Neural cell (in vitro differentiated cells): ENCODE data around the gene OR52E4.

Source experiments
- EP300 ChIP-seq: fragments of 450-650 bp; conservative IDR thresholded peaks from 2 replicates; pipeline ENCODE4 v1.6.1; 2014; ENCODE audit warnings: antibody characterized with exemption, mild to moderate bottlenecking, moderate library complexity; ENCODE audit not compliant: poor library complexity, severe bottlenecking
- EZH2 ChIP-seq: fragments of 200-600, 300-800 bp; shearing (Covaris generic), sonication (generic); IDR thresholded peaks from 2 replicates; pipeline ENCODE4 v1.6.1; 2014; ENCODE audit warnings: antibody characterized with exemption, low read length, borderline replicate concordance, mild to moderate bottlenecking; ENCODE audit not compliant: insufficient read depth, poor library complexity, severe bottlenecking
- POLR2AphosphoS5 ChIP-seq: IDR thresholded peaks from 2 replicates; pipeline ENCODE4 v1.6.1; 2012
- RAD21 ChIP-seq: fragments of 450-650 bp; conservative IDR thresholded peaks from 2 replicates; pipeline ENCODE4 v1.6.1; 2014; ENCODE audit warnings: antibody characterized with exemption, mild to moderate bottlenecking, moderate library complexity
- SMC3 ChIP-seq: fragments of 450-650 bp; conservative IDR thresholded peaks from 2 replicates; pipeline ENCODE4 v1.6.1; 2014; ENCODE audit warnings: antibody characterized with exemption, mild to moderate bottlenecking, moderate library complexity; ENCODE audit not compliant: poor library complexity
- TAF1 ChIP-seq: IDR thresholded peaks from 2 replicates; pipeline ENCODE4 v1.6.1; 2012; ENCODE audit warnings: low read depth
- TF ChIP-seq, protein P1 (sequence below): fragments of 450-650 bp; IDR thresholded peaks from 2 replicates; pipeline ENCODE4 v1.5.1; 2014; ENCODE audit warnings: antibody characterized with exemption, mild to moderate bottlenecking, moderate library complexity; ENCODE audit not compliant: poor library complexity, severe bottlenecking
- TF ChIP-seq, protein P2 (sequence below): IDR thresholded peaks from 2 replicates; pipeline ENCODE4 v1.6.1; 2012; ENCODE audit warnings: borderline replicate concordance

DNA sequence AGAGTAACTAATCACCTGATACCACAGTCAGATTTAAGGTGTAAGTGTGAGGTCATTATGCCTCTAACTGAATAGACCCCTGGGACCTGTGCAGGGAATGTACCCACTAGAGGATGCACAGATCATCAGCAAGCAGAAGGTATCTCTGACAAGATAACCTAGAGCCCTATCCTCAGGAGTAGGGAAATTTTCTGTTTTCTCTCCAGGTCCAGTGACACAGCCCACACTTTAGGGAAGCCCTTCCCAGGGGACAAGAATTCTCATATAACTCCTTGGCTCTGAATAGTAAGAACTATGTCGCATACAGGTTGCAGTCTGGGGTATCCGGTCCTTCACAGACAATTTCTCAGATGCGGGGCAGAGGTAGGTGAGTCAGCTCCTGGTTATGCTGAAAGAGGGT lies 12.5 kb downstream of the OR52E4 start, which contains the start of gene OR52E5:
- TF ChIP-seq, protein P1, sequence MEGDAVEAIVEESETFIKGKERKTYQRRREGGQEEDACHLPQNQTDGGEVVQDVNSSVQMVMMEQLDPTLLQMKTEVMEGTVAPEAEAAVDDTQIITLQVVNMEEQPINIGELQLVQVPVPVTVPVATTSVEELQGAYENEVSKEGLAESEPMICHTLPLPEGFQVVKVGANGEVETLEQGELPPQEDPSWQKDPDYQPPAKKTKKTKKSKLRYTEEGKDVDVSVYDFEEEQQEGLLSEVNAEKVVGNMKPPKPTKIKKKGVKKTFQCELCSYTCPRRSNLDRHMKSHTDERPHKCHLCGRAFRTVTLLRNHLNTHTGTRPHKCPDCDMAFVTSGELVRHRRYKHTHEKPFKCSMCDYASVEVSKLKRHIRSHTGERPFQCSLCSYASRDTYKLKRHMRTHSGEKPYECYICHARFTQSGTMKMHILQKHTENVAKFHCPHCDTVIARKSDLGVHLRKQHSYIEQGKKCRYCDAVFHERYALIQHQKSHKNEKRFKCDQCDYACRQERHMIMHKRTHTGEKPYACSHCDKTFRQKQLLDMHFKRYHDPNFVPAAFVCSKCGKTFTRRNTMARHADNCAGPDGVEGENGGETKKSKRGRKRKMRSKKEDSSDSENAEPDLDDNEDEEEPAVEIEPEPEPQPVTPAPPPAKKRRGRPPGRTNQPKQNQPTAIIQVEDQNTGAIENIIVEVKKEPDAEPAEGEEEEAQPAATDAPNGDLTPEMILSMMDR, result no peak
- TF ChIP-seq SMC3, result no peak
- TF ChIP-seq EZH2, result no peak
- TF ChIP-seq, protein P2, sequence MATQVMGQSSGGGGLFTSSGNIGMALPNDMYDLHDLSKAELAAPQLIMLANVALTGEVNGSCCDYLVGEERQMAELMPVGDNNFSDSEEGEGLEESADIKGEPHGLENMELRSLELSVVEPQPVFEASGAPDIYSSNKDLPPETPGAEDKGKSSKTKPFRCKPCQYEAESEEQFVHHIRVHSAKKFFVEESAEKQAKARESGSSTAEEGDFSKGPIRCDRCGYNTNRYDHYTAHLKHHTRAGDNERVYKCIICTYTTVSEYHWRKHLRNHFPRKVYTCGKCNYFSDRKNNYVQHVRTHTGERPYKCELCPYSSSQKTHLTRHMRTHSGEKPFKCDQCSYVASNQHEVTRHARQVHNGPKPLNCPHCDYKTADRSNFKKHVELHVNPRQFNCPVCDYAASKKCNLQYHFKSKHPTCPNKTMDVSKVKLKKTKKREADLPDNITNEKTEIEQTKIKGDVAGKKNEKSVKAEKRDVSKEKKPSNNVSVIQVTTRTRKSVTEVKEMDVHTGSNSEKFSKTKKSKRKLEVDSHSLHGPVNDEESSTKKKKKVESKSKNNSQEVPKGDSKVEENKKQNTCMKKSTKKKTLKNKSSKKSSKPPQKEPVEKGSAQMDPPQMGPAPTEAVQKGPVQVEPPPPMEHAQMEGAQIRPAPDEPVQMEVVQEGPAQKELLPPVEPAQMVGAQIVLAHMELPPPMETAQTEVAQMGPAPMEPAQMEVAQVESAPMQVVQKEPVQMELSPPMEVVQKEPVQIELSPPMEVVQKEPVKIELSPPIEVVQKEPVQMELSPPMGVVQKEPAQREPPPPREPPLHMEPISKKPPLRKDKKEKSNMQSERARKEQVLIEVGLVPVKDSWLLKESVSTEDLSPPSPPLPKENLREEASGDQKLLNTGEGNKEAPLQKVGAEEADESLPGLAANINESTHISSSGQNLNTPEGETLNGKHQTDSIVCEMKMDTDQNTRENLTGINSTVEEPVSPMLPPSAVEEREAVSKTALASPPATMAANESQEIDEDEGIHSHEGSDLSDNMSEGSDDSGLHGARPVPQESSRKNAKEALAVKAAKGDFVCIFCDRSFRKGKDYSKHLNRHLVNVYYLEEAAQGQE, result no peak
- TF ChIP-seq EP300, result no peak
- TF ChIP-seq RAD21, result no peak
- no peak for TF ChIP-seq POLR2AphosphoS5
- no peak for TF ChIP-seq TAF1
